ACC112 (cell line): Measurements from ENCODE around the gene ANKRD44.

Experiments used
- H2AFZ ChIP-seq: fragments of 200-600 bp; sonication (generic); one replicate; pipeline ENCODE4 v1.6.0; 2017; ENCODE audit warnings: antibody characterized with exemption, low read length; ENCODE audit not compliant: unreplicated experiment
- H3K27ac ChIP-seq: fragments of 200-600 bp; sonication (generic); 2 replicates; pipeline ENCODE4 v1.5.1; 2014; ENCODE audit warnings: low read depth, mild to moderate bottlenecking, antibody characterized with exemption, low read length, moderate library complexity
- H3K27me3 ChIP-seq: fragments of 200-600 bp; sonication (generic); 2 replicates; pipeline ENCODE4 v1.6.1; 2014; ENCODE audit warnings: mild to moderate bottlenecking, antibody characterized with exemption, low read length, moderate library complexity, mixed read lengths; ENCODE audit not compliant: insufficient read depth
- H3K36me3 ChIP-seq: fragments of 200-600 bp; sonication (generic); 2 replicates; pipeline ENCODE4 v1.6.1; 2016; ENCODE audit warnings: mild to moderate bottlenecking, antibody characterized with exemption, low read length, moderate library complexity, mixed read lengths; ENCODE audit not compliant: insufficient read depth
- H3K4me1 ChIP-seq: fragments of 200-600 bp; sonication (generic); one replicate; pipeline ENCODE4 v1.6.1; 2016; ENCODE audit warnings: low read length, mixed read lengths; ENCODE audit not compliant: insufficient read depth, unreplicated experiment, control insufficient read depth
- H3K4me3 ChIP-seq: fragments of 200-600 bp; sonication (generic); 2 replicates; pipeline ENCODE4 v1.5.1; 2014; ENCODE audit warnings: mild to moderate bottlenecking, low read depth, low read length
- H3K79me2 ChIP-seq: fragments of 200-600 bp; sonication (generic); one replicate; pipeline ENCODE4 v1.6.0; 2016; ENCODE audit warnings: low read length; ENCODE audit not compliant: control insufficient read depth, unreplicated experiment, insufficient read depth

ANKRD44 gene

GRCh38 chr2:197058777-197059300, 251.7 kb downstream of the ANKRD44 start:
- H3K36me3 ChIP-seq: peaks cover 3% of the 10 kb centered on the region; the same call in 1 of the 2 replicates
- H3K79me2 ChIP-seq: no peaks in the 10 kb centered on the region
- no peaks in the 10 kb centered on the region for H3K27me3 ChIP-seq
- H2AFZ ChIP-seq: no peak overlapping the region
- no peak overlapping the region for H3K27ac ChIP-seq
- H3K4me1 ChIP-seq: no peaks in the 10 kb centered on the region
- H3K4me3 ChIP-seq: no peak overlapping the region

GRCh38 chr2:197057959-197058358, 252.6 kb downstream of the ANKRD44 start:
- H3K27ac ChIP-seq: no peak overlapping the region
- no peak overlapping the region for H3K4me3 ChIP-seq
- H3K79me2 ChIP-seq: no peaks in the 10 kb centered on the region
- no peak overlapping the region for H2AFZ ChIP-seq
- H3K4me1 ChIP-seq: no peaks in the 10 kb centered on the region
- peaks cover 3% of the 10 kb centered on the region; the same call in 1 of the 2 replicates for H3K36me3 ChIP-seq
- no peaks in the 10 kb centered on the region for H3K27me3 ChIP-seq

GRCh38 chr2:197055045-197055444, 255.5 kb downstream of the ANKRD44 start:
- Histone ChIP-seq H3K4me1 (no peaks in the 10 kb centered on the region), H3K27me3 (no peaks in the 10 kb centered on the region), H3K27ac (no peak overlapping the region), H3K36me3 (peaks cover 3% of the 10 kb centered on the region; the same call in 1 of the 2 replicates), H3K79me2 (no peaks in the 10 kb centered on the region), H2AFZ (no peak overlapping the region), H3K4me3 (no peak overlapping the region)

GRCh38 chr2:197054437-197054836, 256.1 kb downstream of the ANKRD44 start:
- no peaks in the 10 kb centered on the region for H3K79me2 ChIP-seq

GRCh38 chr2:197052356-197052755, 258.2 kb downstream of the ANKRD44 start:
- Histone ChIP-seq H3K4me3 (no peak overlapping the region), H3K79me2 (no peaks in the 10 kb centered on the region), H3K4me1 (no peaks in the 10 kb centered on the region), H2AFZ (no peak overlapping the region), H3K27me3 (no peaks in the 10 kb centered on the region), H3K27ac (no peak overlapping the region), H3K36me3 (peaks cover 3% of the 10 kb centered on the region; the same call in 1 of the 2 replicates)

More at GRCh38 chr2:197054437-197054836, 256.1 kb downstream of the ANKRD44 start:
- no peak overlapping the region for H3K4me3 ChIP-seq
- H2AFZ ChIP-seq: no peak overlapping the region
- H3K4me1 ChIP-seq: no peaks in the 10 kb centered on the region
- H3K36me3 ChIP-seq: peaks cover 3% of the 10 kb centered on the region; the same call in 1 of the 2 replicates
- H3K27me3 ChIP-seq: no peaks in the 10 kb centered on the region
- no peak overlapping the region for H3K27ac ChIP-seq

GRCh38 chr2:197045115-197045514, 265.5 kb downstream of the ANKRD44 start:
- no peaks in the 10 kb centered on the region for H3K36me3 ChIP-seq
- H3K4me3 ChIP-seq: no peak overlapping the region
- H3K27me3 ChIP-seq: no peaks in the 10 kb centered on the region
- H3K27ac ChIP-seq: no peak overlapping the region
- no peaks in the 10 kb centered on the region for H3K4me1 ChIP-seq
- no peaks in the 10 kb centered on the region for H3K79me2 ChIP-seq
- H2AFZ ChIP-seq: no peak overlapping the region

GRCh38 chr2:197042739-197043196, 267.8 kb downstream of the ANKRD44 start:
- H3K79me2 ChIP-seq: no peaks in the 10 kb centered on the region
- H3K27me3 ChIP-seq: no peaks in the 10 kb centered on the region
- no peak overlapping the region for H3K27ac ChIP-seq
- no peaks in the 10 kb centered on the region for H3K36me3 ChIP-seq
- H3K4me3 ChIP-seq: no peak overlapping the region
- no peaks in the 10 kb centered on the region for H3K4me1 ChIP-seq
- no peak overlapping the region for H2AFZ ChIP-seq

- Histone ChIP-seq H3K27me3 (no peaks in the 10 kb centered on the region), H3K4me3 (no peak overlapping the region), H3K27ac (no peak overlapping the region), H3K36me3 (no peaks in the 10 kb centered on the region), H3K79me2 (no peaks in the 10 kb centered on the region), H3K4me1 (no peaks in the 10 kb centered on the region), H2AFZ (no peak overlapping the region)
Measured at GRCh38 chr2:197037863-197038398, 272.6 kb downstream of the ANKRD44 start.

- Histone ChIP-seq H3K27ac (no peak overlapping the region), H3K79me2 (no peaks in the 10 kb centered on the region), H3K36me3 (no peaks in the 10 kb centered on the region), H2AFZ (no peak overlapping the region), H3K27me3 (no peaks in the 10 kb centered on the region), H3K4me3 (no peak overlapping the region), H3K4me1 (no peaks in the 10 kb centered on the region)
Measured at GRCh38 chr2:197035002-197035401, 275.6 kb downstream of the ANKRD44 start.

- Histone ChIP-seq H3K27me3 (no peaks in the 10 kb centered on the region), H3K27ac (no peak overlapping the region), H3K4me1 (no peaks in the 10 kb centered on the region), H2AFZ (no peak overlapping the region), H3K36me3 (no peaks in the 10 kb centered on the region), H3K79me2 (no peaks in the 10 kb centered on the region), H3K4me3 (no peak overlapping the region)
Measured at GRCh38 chr2:197034292-197034691, 276.3 kb downstream of the ANKRD44 start.

GRCh38 chr2:197033222-197033621, 277.4 kb downstream of the ANKRD44 start:
- no peak overlapping the region for H2AFZ ChIP-seq
- H3K79me2 ChIP-seq: no peaks in the 10 kb centered on the region
- H3K4me3 ChIP-seq: no peak overlapping the region
- no peaks in the 10 kb centered on the region for H3K4me1 ChIP-seq
- H3K27me3 ChIP-seq: no peaks in the 10 kb centered on the region
- no peaks in the 10 kb centered on the region for H3K36me3 ChIP-seq
- no peak overlapping the region for H3K27ac ChIP-seq
